ENCODE measurements around the gene FCN3.

- no peak for TF ChIP-seq POLR2AphosphoS5 (IDR thresholded peaks at IDR 0.05; ENCODE audit: low read depth, low read length)
- no peak for TF ChIP-seq TAF1 (IDR thresholded peaks at IDR 0.05; ENCODE audit: borderline replicate concordance, insufficient read depth, low read length)
- TF ChIP-seq REST (IDR thresholded peaks at IDR 0.05; ENCODE audit: insufficient read depth in 1 of 2, low read depth in 2 of 2, low read length in 2 of 2): no peak
Measured at GRCh38 chr1:27364696-27365371, 9.8 kb downstream of the FCN3 start.

All from PFSK-1 (cell line).